Measurements from ENCODE around the gene IGSF1. TPM values are rescaled to one million over a fixed set of nuclear protein-coding genes. Genes with fewer than 3 reads are reported as not detected.

Gene IGSF1
- total RNA-seq, 1 donor from 2014 or later = 14.6 TPM

DNA sequence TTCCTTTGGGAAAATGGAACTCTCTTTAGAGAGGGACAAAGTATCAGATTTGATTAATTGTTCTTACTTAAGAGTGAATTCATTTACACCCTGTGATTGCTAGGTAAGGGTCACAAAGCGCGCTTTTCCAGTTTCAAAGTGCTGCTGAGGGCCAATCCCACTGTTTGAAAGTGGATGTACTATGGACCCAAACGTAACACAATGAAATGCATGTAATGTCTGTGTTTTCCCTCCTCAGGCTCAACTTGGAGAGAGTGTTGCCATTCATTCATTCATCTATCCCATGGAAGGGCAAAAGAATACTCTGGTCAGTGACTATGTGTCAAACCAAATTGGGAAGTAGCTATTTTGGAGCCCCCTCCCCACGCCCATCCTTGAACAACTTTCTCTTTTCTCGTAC is 16.1 kb downstream of the IGSF1 start:
- Mint-ChIP-seq H3K9me3 (ENCODE audit: low read depth) (no peaks in the 10 kb centered on the region), H3K36me3 (ENCODE audit: insufficient read depth) (peaks cover 9% of the 10 kb centered on the region), H3K4me3 (ENCODE audit: low read depth) (no peak overlapping the region), H3K4me1 (ENCODE audit: low read depth) (peaks cover 30% of the 10 kb centered on the region), H3K27me3 (no peaks in the 10 kb centered on the region), H3K27ac (no peak overlapping the region)
- DNase-seq (ENCODE audit: low spot score, unreplicated experiment) = no peak
- TF ChIP-seq, protein P1, sequence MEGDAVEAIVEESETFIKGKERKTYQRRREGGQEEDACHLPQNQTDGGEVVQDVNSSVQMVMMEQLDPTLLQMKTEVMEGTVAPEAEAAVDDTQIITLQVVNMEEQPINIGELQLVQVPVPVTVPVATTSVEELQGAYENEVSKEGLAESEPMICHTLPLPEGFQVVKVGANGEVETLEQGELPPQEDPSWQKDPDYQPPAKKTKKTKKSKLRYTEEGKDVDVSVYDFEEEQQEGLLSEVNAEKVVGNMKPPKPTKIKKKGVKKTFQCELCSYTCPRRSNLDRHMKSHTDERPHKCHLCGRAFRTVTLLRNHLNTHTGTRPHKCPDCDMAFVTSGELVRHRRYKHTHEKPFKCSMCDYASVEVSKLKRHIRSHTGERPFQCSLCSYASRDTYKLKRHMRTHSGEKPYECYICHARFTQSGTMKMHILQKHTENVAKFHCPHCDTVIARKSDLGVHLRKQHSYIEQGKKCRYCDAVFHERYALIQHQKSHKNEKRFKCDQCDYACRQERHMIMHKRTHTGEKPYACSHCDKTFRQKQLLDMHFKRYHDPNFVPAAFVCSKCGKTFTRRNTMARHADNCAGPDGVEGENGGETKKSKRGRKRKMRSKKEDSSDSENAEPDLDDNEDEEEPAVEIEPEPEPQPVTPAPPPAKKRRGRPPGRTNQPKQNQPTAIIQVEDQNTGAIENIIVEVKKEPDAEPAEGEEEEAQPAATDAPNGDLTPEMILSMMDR (IDR thresholded peaks at IDR 0.05; ENCODE audit: unreplicated experiment) = no peak

DNA sequence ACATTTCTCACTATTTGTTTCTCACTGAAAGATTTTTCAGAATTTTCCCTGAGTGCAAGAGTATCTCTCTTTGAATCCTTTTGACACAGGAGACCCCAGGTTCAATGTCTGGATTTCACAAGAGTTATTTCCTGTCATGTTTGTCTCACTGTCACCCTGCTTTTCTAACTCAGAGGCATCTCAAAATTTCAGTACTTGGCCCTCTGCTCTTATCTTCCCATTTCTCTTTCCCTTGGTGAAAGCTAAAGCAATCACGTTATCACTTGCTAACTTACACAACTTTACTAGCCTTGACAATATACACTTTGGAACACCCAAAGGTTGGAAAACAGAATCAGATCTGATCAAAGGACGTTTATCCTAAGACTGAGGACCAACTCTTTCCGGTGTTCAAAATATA is 17.3 kb downstream of the IGSF1 start:
- no peak overlapping the region for H3K27ac Mint-ChIP-seq
- no peaks in the 10 kb centered on the region for H3K27me3 Mint-ChIP-seq
- H3K4me1 Mint-ChIP-seq (ENCODE audit: low read depth) = peaks cover 25% of the 10 kb centered on the region

DNA sequence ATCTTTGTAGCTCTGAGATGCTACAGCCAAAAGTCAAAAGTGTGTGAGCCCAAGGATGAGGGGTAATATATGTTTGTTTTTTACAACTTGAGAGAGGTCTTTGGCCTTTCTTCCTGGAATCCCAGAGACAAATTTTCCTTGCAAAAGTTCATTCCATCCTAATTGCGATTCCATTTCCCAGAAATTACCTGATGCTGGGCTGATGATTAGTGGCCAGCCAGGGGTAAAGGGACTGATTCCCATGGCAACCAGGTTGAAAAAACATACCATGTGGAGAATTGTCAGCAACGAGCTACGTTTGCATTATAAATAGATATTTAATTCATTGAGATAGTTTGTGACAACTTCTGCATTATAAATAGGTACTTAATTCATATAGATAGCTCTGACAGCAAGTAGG is 17.8 kb downstream of the IGSF1 start:
- no peaks in the 10 kb centered on the region for H3K27me3 Mint-ChIP-seq
- H3K36me3 Mint-ChIP-seq (ENCODE audit: insufficient read depth) = peaks cover 9% of the 10 kb centered on the region
- no peak for DNase-seq (ENCODE audit: low spot score, unreplicated experiment)
- H3K27ac Mint-ChIP-seq = no peak overlapping the region
- no peaks in the 10 kb centered on the region for H3K9me3 Mint-ChIP-seq (ENCODE audit: low read depth)
- H3K4me1 Mint-ChIP-seq (ENCODE audit: low read depth) = peaks cover 25% of the 10 kb centered on the region
- TF ChIP-seq, protein P1 (IDR thresholded peaks at IDR 0.05; ENCODE audit: unreplicated experiment) = no peak
- no peak overlapping the region for H3K4me3 Mint-ChIP-seq (ENCODE audit: low read depth)

More for the DNA sequence above, 17.3 kb downstream of the IGSF1 start:
- H3K36me3 Mint-ChIP-seq (ENCODE audit: insufficient read depth) = peaks cover 9% of the 10 kb centered on the region
- H3K9me3 Mint-ChIP-seq (ENCODE audit: low read depth) = no peaks in the 10 kb centered on the region
- DNase-seq (ENCODE audit: low spot score, unreplicated experiment) = no peak
- TF ChIP-seq, protein P1 (IDR thresholded peaks at IDR 0.05; ENCODE audit: unreplicated experiment) = no peak
- H3K4me3 Mint-ChIP-seq (ENCODE audit: low read depth) = no peak overlapping the region

DNA sequence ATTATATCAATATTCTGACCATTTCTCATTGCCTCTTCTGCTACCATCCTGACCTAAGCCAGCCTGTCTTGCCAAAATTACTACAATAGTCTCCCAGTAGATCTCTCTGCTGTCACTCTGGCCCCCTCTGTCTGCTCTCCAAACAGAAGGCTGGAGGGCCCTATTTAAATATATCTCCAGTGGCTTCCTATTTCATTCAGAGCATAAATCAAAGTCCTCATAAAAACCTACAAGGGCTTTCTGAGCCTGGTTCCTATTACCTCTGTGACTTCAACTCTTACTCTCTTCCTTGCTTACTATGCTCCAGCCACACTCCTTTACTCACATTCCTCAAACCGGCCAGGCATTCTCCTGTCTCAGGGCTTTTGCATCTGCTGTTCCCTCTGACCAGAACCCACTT is 19.0 kb downstream of the IGSF1 start:
- H3K9me3 Mint-ChIP-seq (ENCODE audit: low read depth) = no peaks in the 10 kb centered on the region
- no peak overlapping the region for H3K27ac Mint-ChIP-seq
- peaks cover 3% of the 10 kb centered on the region for H3K36me3 Mint-ChIP-seq (ENCODE audit: insufficient read depth)
- no peak for DNase-seq (ENCODE audit: low spot score, unreplicated experiment)
- H3K27me3 Mint-ChIP-seq = no peaks in the 10 kb centered on the region
- TF ChIP-seq, protein P1 (IDR thresholded peaks at IDR 0.05; ENCODE audit: unreplicated experiment) = no peak
- peaks cover 25% of the 10 kb centered on the region for H3K4me1 Mint-ChIP-seq (ENCODE audit: low read depth)
- H3K4me3 Mint-ChIP-seq (ENCODE audit: low read depth) = no peak overlapping the region

DNA sequence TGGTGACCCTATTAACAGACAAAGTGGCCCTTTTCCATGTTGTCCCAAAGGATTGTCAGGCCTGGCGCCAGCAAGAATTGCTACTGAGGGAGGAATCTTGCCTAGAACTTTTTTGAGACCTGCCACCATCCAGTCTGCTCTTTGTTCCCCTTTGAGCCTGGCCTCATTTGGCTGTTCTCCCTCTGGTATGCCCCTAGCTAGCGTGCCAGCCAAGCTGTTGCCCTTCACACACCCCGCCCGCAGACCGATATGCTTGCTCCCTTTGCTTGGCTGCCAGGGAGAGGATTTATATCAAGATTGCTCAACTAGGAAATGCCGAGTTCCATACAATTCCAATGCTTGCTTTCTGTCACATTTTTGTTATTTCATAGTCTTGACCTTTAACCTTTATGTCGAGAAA is 24.4 kb downstream of the IGSF1 start:
- Mint-ChIP-seq H3K4me3 (ENCODE audit: low read depth) (no peak overlapping the region), H3K27me3 (no peaks in the 10 kb centered on the region), H3K9me3 (ENCODE audit: low read depth) (no peaks in the 10 kb centered on the region), H3K4me1 (ENCODE audit: low read depth) (peaks cover 5% of the 10 kb centered on the region), H3K36me3 (ENCODE audit: insufficient read depth) (no peaks in the 10 kb centered on the region), H3K27ac (no peak overlapping the region)
- no peak for DNase-seq (ENCODE audit: low spot score, unreplicated experiment)
- TF ChIP-seq, protein P1 (IDR thresholded peaks at IDR 0.05; ENCODE audit: unreplicated experiment) = no peak

Measured in progenitor cell of endocrine pancreas (in vitro differentiated cells).